ENCODE results near the gene RAB19.

The RAB19 gene

GRCh38 chr7:140403878-140404564 is at the start of gene RAB19:
Gene RAB19 (plus strand): TSS chr7:140404058. CDS start chr7:140407647, 3,589 bp downstream.
- no peak for DNase-seq (ENCODE audit: extremely low read depth, low read depth)
- TF ChIP-seq CTCF (IDR thresholded peaks at IDR 0.05; ENCODE audit: low read depth, low read length, missing control alignments): no peak

GRCh38 chr7:140358024-140358411 is 45.8 kb upstream of the RAB19 start:
- no peak for DNase-seq (ENCODE audit: extremely low read depth, low read depth)
- no peak for TF ChIP-seq CTCF (IDR thresholded peaks at IDR 0.05; ENCODE audit: low read depth, low read length, missing control alignments)
- no peak overlapping the region for H3K4me3 ChIP-seq (replicated peaks; ENCODE audit: low read depth, low read length)

More at GRCh38 chr7:140403878-140404564, at the start of gene RAB19:
- H3K4me3 ChIP-seq (replicated peaks; ENCODE audit: low read depth, low read length): no peak within 1 kb of the TSS

- DNase-seq (ENCODE audit: extremely low read depth, low read depth): no peak
- H3K4me3 ChIP-seq (replicated peaks; ENCODE audit: low read depth, low read length): no peak overlapping the region
- no peak for TF ChIP-seq CTCF (IDR thresholded peaks at IDR 0.05; ENCODE audit: low read depth, low read length, missing control alignments)
These were observed 45.3 kb upstream of the RAB19 start for GRCh38 chr7:140358412-140359051.

- no peak for DNase-seq (ENCODE audit: extremely low read depth, low read depth)
- no peak for TF ChIP-seq CTCF (IDR thresholded peaks at IDR 0.05; ENCODE audit: low read depth, low read length, missing control alignments)
These were observed 43.1 kb upstream of the RAB19 start for GRCh38 chr7:140360697-140361229.

GRCh38 chr7:140364819-140365218 is 39.0 kb upstream of the RAB19 start:
- no peak for DNase-seq (ENCODE audit: extremely low read depth, low read depth)
- H3K4me3 ChIP-seq (replicated peaks; ENCODE audit: low read depth, low read length): no peak overlapping the region
- TF ChIP-seq CTCF (IDR thresholded peaks at IDR 0.05; ENCODE audit: low read depth, low read length, missing control alignments): no peak

More at GRCh38 chr7:140360697-140361229, 43.1 kb upstream of the RAB19 start:
- no peak overlapping the region for H3K4me3 ChIP-seq (replicated peaks; ENCODE audit: low read depth, low read length)

- TF ChIP-seq CTCF (IDR thresholded peaks at IDR 0.05; ENCODE audit: low read depth, low read length, missing control alignments): no peak
- no peak overlapping the region for H3K4me3 ChIP-seq (replicated peaks; ENCODE audit: low read depth, low read length)
- DNase-seq (ENCODE audit: extremely low read depth, low read depth): no peak
These were observed 36.3 kb upstream of the RAB19 start for GRCh38 chr7:140367528-140367927.

Data from HFF-Myc (cell line).